Measurements from ENCODE around the gene CYP4F8.
"Not testable (repeated sequence)": the region's sequence is repeated elsewhere in the genome, so short reads cannot be mapped to it uniquely, and the experiment has no call there.

The CYP4F8 gene

DNA sequence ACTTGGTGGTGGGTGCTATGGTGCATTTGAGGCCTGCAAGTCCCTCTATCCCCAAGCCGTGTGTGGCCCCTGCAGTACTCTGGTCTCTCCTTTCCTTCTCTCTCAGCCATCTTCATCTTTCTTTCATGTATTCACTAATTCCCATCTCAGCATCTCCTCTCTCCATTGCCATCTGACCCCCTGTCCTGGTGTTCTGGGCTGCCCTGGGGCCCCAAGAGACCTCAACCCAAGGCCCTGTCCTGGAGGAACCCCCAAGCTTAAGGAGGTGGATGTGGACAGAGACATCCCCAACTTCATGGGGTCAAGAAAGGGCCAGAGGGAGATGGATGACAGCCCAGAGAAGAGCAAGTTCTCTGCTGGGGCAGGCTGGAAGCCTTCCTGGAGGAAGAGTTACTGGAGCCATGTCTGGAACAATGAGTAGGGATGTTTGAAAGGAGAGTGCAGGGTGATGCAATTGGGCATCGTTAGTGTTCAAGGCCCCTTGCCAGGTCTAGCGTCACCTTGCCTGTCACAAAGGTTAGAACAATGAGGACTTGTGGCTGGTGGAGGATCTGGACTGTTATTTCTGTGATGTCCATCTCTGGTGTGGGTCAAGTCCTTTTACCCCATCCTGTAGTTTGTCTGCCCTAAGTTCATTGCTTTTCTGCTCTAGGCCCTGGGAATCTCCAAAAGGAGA is 29.2 kb downstream of the CYP4F8 start:
- no peak for DNase-seq (ENCODE audit: low read depth)

DNA sequence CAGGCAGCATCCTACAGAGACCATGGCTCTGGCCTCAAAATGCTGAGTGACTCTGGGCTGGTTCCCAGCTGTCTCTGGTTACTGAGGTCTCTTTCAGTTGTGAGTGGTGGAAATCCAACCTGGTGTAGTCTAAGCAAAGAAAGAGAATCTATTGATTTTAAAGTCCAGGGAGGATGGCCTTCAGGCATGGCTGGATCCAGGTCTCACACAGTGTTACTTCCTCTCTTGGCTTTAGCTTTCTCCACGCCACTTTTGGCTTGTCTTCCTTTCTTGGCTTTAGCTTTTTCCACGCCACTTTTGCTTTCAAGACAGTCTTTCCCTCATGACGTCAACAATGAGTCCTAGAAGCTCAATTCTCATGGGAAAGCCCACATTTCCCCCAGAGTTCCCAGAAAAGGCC is 29.8 kb downstream of the CYP4F8 start:
- DNase-seq (ENCODE audit: low read depth), result no peak

DNA sequence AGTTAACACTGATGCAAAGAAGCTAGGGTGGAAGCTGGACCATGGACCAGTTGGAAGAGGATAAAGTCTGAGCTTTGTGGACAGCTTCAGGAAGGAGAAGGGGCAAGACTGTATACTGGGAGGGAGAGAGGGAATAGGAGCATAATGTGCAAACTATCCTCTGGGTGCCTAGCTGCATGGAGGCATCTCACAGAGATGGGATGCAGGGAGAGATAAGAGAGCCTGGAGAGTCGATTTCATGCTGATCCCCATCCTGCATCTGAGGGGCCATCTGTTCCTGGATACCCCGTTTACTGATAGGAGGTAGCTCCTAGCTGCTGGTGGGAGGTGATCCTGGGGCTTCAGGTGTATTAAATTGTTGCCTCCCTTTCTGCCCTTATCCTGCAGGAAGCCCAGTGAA is 34.5 kb downstream of the CYP4F8 start:
- DNase-seq (ENCODE audit: low read depth), result no peak

DNA sequence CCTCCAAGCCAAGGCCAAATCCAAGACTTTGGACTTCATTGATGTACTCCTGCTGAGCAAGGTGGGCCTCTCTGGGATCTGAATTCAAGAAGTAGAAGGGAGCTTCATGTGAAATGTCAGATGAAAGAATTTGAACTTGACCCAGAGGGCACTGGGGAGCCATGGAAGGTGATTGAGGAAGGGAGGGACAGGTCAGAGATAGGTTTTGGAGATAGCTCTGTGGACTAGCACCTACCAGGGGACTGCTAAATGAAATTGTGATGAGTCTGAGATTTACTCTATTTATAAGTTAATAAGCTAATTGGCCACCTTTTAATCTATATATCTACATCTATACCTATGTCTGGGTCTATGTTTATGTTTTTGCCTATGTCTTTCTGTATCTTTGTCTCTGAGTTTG is 35.1 kb downstream of the CYP4F8 start:
- DNase-seq (ENCODE audit: low read depth), result not testable (repeated sequence)

DNA sequence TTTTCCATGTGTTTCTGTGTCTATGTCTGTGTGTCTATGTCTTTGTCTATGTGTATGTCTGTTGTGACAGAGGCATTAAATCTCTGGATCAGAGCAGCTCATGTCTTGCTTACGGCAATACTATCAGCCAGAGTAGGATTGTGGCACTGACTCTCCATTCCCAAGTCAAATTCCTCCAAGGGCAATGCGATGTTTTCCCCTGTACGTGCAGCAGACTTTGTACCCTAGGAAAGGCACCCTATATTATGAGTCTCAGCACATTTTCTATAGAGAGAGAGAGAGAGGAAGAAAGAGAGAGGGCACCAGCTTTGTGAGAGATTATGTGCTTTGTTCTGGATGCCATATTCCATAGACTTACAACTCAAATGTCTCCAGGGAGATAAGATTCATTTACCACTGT is 36.8 kb downstream of the CYP4F8 start:
- DNase-seq (ENCODE audit: low read depth), result no peak

- DNase-seq (ENCODE audit: low read depth), result no peak
These were observed 37.7 kb downstream of the CYP4F8 start for GRCh38 chr19:15652559-15653278.

DNA sequence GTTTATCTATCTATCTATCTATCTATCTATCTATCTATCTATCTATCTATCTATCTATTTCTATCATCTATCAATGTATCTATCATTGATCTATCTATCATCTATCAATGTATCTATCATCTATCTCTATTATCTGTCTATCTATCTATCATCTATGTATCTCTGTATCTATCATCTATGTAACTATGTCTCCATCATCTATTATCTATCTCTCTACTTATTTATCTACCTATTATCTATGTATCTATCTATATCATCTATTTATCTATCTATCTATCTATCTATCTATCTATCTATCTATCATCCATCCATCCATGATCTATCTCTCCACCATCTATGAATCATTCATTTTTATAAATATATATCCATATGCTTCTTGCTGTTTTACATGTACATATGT is 41.4 kb downstream of the CYP4F8 start:
- DNase-seq (ENCODE audit: low read depth), result no peak

GRCh38 chr19:15663247-15663646 is 48.2 kb downstream of the CYP4F8 start:
- no peak for DNase-seq (ENCODE audit: low read depth)

- no peak for DNase-seq (ENCODE audit: low read depth)
These were observed 51.2 kb downstream of the CYP4F8 start for GRCh38 chr19:15666186-15666585.

- no peak for DNase-seq (ENCODE audit: low read depth)
These were observed 51.9 kb downstream of the CYP4F8 start for GRCh38 chr19:15666883-15667282.

- DNase-seq (ENCODE audit: low read depth), result no peak
These were observed 54.4 kb downstream of the CYP4F8 start for GRCh38 chr19:15669440-15669839.

DNA sequence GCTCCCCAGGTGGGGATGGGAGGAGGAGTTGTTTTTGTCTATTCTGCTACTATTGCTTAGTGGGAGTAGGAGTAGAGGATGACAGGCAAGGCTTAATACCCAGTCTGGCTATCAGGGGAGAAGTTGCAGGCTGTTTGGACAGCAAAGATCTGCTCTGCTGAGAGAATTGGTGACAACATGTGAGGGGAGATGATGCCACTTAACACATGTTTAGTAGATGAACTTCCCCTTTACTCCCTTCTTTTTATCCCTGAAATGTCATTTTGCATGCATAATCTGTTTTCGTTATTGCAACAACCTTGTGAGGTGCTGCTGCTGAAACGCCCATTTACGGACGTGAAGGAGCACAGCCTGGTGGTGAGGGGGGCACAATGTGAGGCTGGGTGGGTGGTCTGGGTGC is 54.9 kb downstream of the CYP4F8 start:
- DNase-seq (ENCODE audit: low read depth), result no peak

DNA sequence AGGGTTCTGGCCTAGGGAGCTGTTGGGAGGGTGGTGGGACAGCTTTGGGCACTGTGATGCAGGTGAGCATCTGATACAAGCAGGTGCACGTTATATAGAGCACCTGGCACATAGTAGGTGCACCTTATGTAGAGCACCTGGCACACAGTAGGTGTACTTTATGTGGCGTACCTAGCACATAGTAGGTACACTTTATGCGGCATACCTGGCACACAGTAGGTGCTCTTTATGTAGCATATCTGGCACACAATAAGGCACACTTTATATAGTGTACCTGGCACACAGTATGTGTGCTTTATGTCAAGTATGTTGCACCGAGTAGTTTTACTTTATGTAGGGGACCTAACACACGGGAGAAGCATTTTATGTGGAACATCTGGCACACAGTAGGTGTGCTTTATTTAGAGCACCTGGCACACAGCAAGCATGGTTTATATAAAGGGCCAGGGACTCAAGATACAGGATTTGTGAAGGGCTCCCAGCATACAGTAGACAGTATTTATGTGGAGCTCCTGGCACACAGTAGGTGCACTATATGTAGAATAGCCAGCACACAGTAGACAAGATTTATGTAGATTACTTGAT is 56.3 kb downstream of the CYP4F8 start:
- no peak for DNase-seq (ENCODE audit: low read depth)

GRCh38 chr19:15671891-15672579 is 57.0 kb downstream of the CYP4F8 start:
- DNase-seq (ENCODE audit: low read depth), result no peak

DNA sequence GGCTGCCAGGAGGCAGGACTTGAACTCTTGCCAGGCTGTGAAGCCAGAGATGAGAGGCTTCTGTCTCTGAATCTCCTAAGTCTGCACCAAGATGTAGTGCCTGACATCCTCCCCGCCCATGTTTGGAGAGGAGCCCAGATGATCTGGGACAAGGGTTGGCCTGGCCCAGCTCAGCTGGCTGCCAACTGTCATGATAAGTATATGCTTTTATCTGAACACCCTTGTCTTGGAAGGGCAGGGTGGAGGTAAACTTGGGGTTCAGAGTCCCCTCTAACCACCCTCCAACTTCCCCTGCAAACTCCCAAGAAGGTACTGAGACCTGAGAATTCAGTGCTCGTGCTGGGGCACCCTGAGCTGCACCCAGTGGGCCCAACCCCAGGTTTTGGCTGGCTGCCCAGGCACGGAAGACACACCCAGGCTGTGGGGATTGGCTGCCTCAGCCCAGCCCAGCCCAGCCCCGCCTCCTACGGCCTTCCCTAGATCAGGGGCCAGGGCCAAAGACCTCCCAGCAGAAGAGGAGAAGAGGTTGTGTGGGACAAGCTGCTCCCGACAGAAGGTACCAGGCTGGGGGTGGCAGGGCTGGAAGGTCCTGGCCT is 57.7 kb downstream of the CYP4F8 start, which contains the start of gene CYP4F12:
CYP4F12 (plus strand) TSS at position 508 of the 596 bp plus-strand sequence. CDS start 443 bp downstream, outside the sequence.
- no peak for DNase-seq (ENCODE audit: low read depth)

DNA sequence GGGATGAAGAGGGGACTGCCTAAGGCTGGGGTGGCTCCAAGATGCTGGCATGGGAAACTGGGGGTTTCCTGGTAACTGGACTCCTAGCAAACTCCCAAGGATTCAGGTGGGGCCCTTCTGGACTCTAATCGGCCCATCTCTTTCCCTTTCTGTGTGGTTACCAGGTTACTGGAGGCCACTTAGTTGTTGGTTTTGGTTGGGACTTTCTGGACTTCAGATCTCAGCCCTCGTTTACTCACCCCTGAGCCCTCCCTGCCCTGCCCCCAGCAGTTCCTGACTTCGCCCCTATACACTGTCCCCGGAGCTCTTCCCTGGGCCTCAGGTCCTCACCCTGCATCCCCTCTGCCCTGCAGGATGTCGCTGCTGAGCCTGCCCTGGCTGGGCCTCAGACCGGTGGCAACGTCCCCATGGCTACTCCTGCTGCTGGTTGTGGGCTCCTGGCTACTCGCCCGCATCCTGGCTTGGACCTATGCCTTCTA is 58.2 kb downstream of the CYP4F8 start:
- no peak for DNase-seq (ENCODE audit: low read depth)

GRCh38 chr19:15675560-15675959 is 60.5 kb downstream of the CYP4F8 start:
- no peak for DNase-seq (ENCODE audit: low read depth)

GRCh38 chr19:15679089-15679488 is 64.1 kb downstream of the CYP4F8 start:
- no peak for DNase-seq (ENCODE audit: low read depth)

DNA sequence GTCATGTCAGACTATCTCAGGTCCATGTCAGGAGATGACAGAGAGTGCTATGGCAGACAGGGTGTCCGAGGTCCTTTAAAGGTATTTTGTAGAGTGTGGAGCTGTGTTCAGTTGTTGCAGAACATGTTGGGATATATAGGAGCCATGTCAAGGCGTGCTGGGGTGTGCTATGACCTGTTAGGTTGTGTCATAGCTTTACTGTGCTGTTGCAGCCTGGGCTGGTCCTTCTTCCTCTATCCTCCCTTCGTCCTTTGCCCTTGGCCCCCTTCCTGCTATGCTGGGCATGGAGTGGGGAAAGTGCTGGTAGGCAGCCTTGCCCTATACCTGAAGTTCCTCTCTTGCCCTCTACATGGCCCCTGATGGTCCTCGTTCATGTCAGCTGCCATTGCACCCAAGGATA is 64.8 kb downstream of the CYP4F8 start:
- DNase-seq (ENCODE audit: low read depth), result not testable (repeated sequence)

Data from stromal cell of bone marrow (primary cell).